Upper lobe of left lung (tissue), 6 donors: ENCODE data around the gene VPS37D. TPM values are rescaled to one million over a fixed set of nuclear protein-coding genes. Genes with fewer than 3 reads are reported as not detected.
"Not testable (repeated sequence)": the region's sequence is repeated elsewhere in the genome, so short reads cannot be mapped to it uniquely, and the experiment has no call there.

Experiments
- ATAC-seq, 2 donors: fragments of 200-7000 bp; cut with Tn5 transposase; one replicate each; pipeline ENCODE4 v1.9.1; 2022; ENCODE audit warnings: mild to moderate bottlenecking in 2 of 2, moderate library complexity in 2 of 2; ENCODE audit not compliant: low FRiP score in 2 of 2
- DNase-seq, 2 donors: peaks; one replicate each; pipeline ENCODE4 v3.0.0-alpha.2; 2019 to 2020
- H3K27ac ChIP-seq, 4 donors: fragments of 200-600 bp; sonication (generic); one replicate each; pipeline ENCODE4 v1.5.1; 2016 to 2019
- H3K27me3 ChIP-seq, 4 donors: fragments of 200-600 bp; sonication (generic); one replicate each; pipeline ENCODE4 v1.5.1; 2017 to 2019
- H3K36me3 ChIP-seq, 4 donors: fragments of 200-600 bp; sonication (generic); one replicate each; pipeline ENCODE4 v1.5.1; 2016 to 2019
- H3K4me1 ChIP-seq, 4 donors: fragments of 200-600 bp; sonication (generic); one replicate each; pipeline ENCODE4 v1.5.1; 2018 to 2019
- H3K4me3 ChIP-seq, 4 donors: fragments of 200-600 bp; sonication (generic); one replicate each; pipeline ENCODE4 v1.5.1; 2017 to 2019; ENCODE audit warnings: mild to moderate bottlenecking in 2 of 4, moderate library complexity in 1 of 4
- H3K9me3 ChIP-seq, 4 donors: fragments of 200-600 bp; sonication (generic); one replicate each; pipeline ENCODE4 v1.5.1; 2018 to 2019
- CTCF ChIP-seq, 6 experiments: fragments of 450-650 bp in 4 of 6; fragments of 200-600 bp in 2 of 6; sonication (generic) in 2 of 6; IDR thresholded peaks; one replicate each; pipeline ENCODE4 v1.5.1; 2016 to 2019; ENCODE audit warnings: antibody characterized with exemption in 6 of 6
- EP300 ChIP-seq, 4 donors: sonication (generic); formaldehyde crosslinking; IDR thresholded peaks; one replicate each; pipeline ENCODE4 v1.5.1; 2017; ENCODE audit warnings: antibody characterized with exemption in 4 of 4, control low read depth in 2 of 4
- POLR2A ChIP-seq, 4 donors: fragments of 450-650 bp; IDR thresholded peaks; one replicate each; pipeline ENCODE4 v1.5.1; 2016 to 2017; ENCODE audit warnings: antibody characterized with exemption in 4 of 4, mild to moderate bottlenecking in 2 of 4
- POLR2AphosphoS5 ChIP-seq, 2 donors: sonication (generic); formaldehyde crosslinking; IDR thresholded peaks; one replicate each; pipeline ENCODE4 v1.5.1; 2017; ENCODE audit warnings: antibody characterized with exemption in 2 of 2
- WGBS, 2 donors: methylation state at CpG; one replicate each; pipeline ENCODE4 v1.1.5; 2017 to 2018; 5-methylcytosine and 5-hydroxymethylcytosine counted together
- small RNA-seq, 4 donors: library from RNA; depleted of rRNA; stranded (forward); fragments of <200 nt; gene quantifications; one replicate each; pipeline ENCODE3, GENCODE V24; 2016
- total RNA-seq, 6 donors: library from RNA; depleted of rRNA in 4 of 6; stranded (reverse); fragments of >200 nt in 4 of 6; gene quantifications; one replicate each; pipeline versions ENCODE4 v1.1.0 to v1.2.1, GENCODE V29; 2016 to 2021
- donor health status: DM: no; HTN: no; CAD: no; lungs with moderate emphysema.
- donor health status: DM: no; HTN: yes; CAD: no; lungs with severe emphysema.

VPS37D gene
- total RNA-seq, 6 donors from 2014 or later, result 1.0 to 4.3 (median 1.5) TPM

GRCh38 chr7:73718438-73718881 is 50.8 kb downstream of the VPS37D start:
- Histone ChIP-seq H3K4me1 (peaks cover 22 to 36% (median 29%) of the 10 kb centered on the region in 4 donors), H3K36me3 (no peaks in the 10 kb centered on the region), H3K9me3 (no peaks in the 10 kb centered on the region), H3K4me3 (peak overlapping the region in 3 of 4 donors; percentile 87 to 97 (median 89)), H3K27ac (peak overlapping the region in 1 of 4 donors; percentile 77), H3K27me3 (no peaks in the 10 kb centered on the region)
- TF ChIP-seq EP300 (IDR thresholded peaks at IDR 0.05), result no peak
- no peak for TF ChIP-seq POLR2AphosphoS5 (IDR thresholded peaks at IDR 0.05)
- no peak for TF ChIP-seq CTCF (IDR thresholded peaks at IDR 0.05)
- TF ChIP-seq POLR2A (IDR thresholded peaks at IDR 0.05), result no peak
- DNase-seq, result no peak
- 53 to 54% methylated on average over 3 to 9 of the region's 9 CpGs for WGBS, 2 donors
- ATAC-seq, result no peak

DNA sequence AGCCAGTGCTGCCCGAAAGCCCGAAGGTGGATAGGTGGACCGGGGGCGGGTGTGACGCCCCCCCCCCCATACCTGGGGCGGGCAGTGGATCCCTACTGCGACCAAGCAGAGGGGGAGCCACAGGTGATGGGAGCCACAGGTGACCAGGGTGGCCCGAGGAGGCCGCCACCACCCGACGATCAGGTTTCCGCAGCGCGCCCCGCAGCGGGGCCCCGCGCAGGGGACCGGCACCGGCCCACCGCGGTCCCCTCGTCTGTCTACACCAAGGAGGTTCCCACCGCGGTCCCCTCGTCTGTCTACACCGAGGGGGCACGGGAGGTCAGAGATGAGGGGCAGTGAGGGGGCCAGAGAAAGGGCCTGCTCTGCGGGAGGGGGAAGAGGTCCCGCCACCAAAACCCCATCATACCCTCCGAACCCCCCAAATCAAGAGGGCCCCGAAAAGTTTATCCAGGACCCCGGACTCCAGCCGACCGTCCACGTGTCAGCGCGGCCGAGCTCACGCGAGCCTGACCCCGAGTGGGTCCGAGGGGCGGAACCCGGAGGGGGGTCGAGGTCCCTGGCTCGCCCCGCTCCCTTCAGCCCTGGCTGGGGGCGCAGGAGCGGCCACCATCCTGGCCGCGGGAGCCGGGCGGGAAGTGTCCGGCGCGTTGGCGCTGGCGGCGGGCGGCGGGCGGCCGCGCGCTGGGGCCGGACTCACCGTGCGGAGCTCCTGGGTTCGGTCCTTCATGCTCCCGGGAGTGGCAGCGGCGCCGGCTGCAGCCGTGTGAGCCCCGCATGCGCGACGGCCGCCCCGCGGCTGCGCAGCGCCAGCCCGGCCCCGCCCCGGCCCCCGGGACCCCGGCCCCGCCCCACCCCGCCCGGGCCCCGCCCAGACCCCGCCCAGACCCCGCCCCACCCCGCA is 51.5 kb downstream of the VPS37D start, which contains the start of gene STX1A:
Gene STX1A (minus strand): TSS at position 765 of the 901 bp plus-strand sequence. CDS start 38 bp downstream, at position 727.
- Histone ChIP-seq H3K27me3 (no peaks in the 10 kb centered on the region), H3K4me1 (peaks cover 22 to 36% (median 29%) of the 10 kb centered on the region in 4 donors), H3K27ac (peak within 1 kb of the TSS in 2 of 4 donors; percentile 7 to 77), H3K9me3 (no peaks in the 10 kb centered on the region), H3K4me3 (peak within 1 kb of the TSS; percentile 60 to 97 (median 88)), H3K36me3 (no peaks in the 10 kb centered on the region)
- ATAC-seq (peak; percentile 54 to 92), DNase-seq (peak; percentile 67 to 95)
- TF ChIP-seq POLR2A (IDR thresholded peaks at IDR 0.05) (peak in 2 of 4 donors; percentile 33 to 69), POLR2AphosphoS5 (IDR thresholded peaks at IDR 0.05) (no peak)
- WGBS, 2 donors, result 2 to 3% methylated on average over 23 to 39 of the region's 96 CpGs

GRCh38 chr7:73719806-73720169 is 52.2 kb downstream of the VPS37D start:
- Histone ChIP-seq H3K4me1 (peaks cover 22 to 36% (median 29%) of the 10 kb centered on the region in 4 donors), H3K9me3 (no peaks in the 10 kb centered on the region), H3K4me3 (peak overlapping the region; percentile 46 to 97 (median 88)), H3K36me3 (no peaks in the 10 kb centered on the region), H3K27ac (no peak overlapping the region), H3K27me3 (no peaks in the 10 kb centered on the region)
- DNase-seq, result no peak
- no peak for TF ChIP-seq POLR2A (IDR thresholded peaks at IDR 0.05)
- no peak for TF ChIP-seq EP300 (IDR thresholded peaks at IDR 0.05)
- TF ChIP-seq POLR2AphosphoS5 (IDR thresholded peaks at IDR 0.05), result no peak
- no peak for TF ChIP-seq CTCF (IDR thresholded peaks at IDR 0.05)
- no peak for ATAC-seq
- 14 to 23% methylated on average over 5 to 7 of the region's 16 CpGs for WGBS, 2 donors

DNA sequence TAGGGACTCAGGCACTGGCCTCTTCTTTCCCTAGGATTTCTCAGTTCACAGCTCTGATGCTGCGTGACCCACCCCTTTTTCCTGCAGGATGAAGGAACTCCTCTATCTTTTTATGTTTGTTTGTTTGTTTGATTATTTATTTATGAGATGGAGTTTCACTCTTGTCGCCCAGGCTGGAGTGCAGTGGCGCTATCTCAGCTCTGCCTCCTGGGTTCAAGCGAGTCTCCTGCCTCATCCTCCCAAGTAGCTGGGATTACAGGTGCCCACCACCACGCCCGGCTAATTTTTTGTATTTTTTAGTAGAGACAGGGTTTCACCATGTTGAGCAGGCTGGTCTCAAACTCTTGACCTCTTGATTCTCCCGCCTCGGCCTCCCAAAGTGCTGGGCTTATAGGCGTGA is 52.8 kb downstream of the VPS37D start:
- H3K27me3 ChIP-seq, H3K4me3 ChIP-seq, H3K36me3 ChIP-seq, H3K9me3 ChIP-seq, H3K27ac ChIP-seq, ATAC-seq, DNase-seq: not testable (repeated sequence)
- 91 to 97% methylated on average over 9 of the region's 9 CpGs for WGBS, 2 donors
- peaks cover 22 to 36% (median 29%) of the 10 kb centered on the region in 4 donors for H3K4me1 ChIP-seq

- no peak overlapping the region for H3K27ac ChIP-seq
- DNase-seq (peak in 1 of 2 donors; percentile 49), ATAC-seq (no peak)
- H3K4me3 ChIP-seq, result no peak overlapping the region
- TF ChIP-seq EP300 (IDR thresholded peaks at IDR 0.05) (no peak), CTCF (IDR thresholded peaks at IDR 0.05) (no peak), POLR2AphosphoS5 (IDR thresholded peaks at IDR 0.05) (no peak), POLR2A (IDR thresholded peaks at IDR 0.05) (no peak)
- 85% methylated on average over 2 of the region's 3 CpGs; no CpG with 5 or more reads in 1 of the 2 donors for WGBS, 2 donors
- peaks cover 22 to 36% (median 27%) of the 10 kb centered on the region in 4 donors for H3K4me1 ChIP-seq
- no peaks in the 10 kb centered on the region for H3K9me3 ChIP-seq
- H3K36me3 ChIP-seq, result no peaks in the 10 kb centered on the region
- H3K27me3 ChIP-seq, result no peaks in the 10 kb centered on the region
These were observed 53.8 kb downstream of the VPS37D start for GRCh38 chr7:73721377-73721817.

Small RNA genes within 50 kb of the gene (small RNA-seq; reads per million reads assigned to genes)
- 0 reads per million in 4 donors for gene MIR4284

Other genes starting within 250 kb of the VPS37D start
- gene FZD9, start 234.1 kb upstream of the VPS37D start, total RNA-seq, result 1 to 10 TPM in 1 of 6 donors, under 1 TPM in 4, not detected in 1; 0.30 to 1.2 (median 0.63) TPM
- gene BAZ1B, start 145.5 kb upstream of the VPS37D start, total RNA-seq, result 10 to 100 TPM; 45.8 to 71.4 (median 56.0) TPM
- gene BCL7B, start 110.1 kb upstream of the VPS37D start, total RNA-seq, result 10 to 100 TPM; 50.3 to 95.9 (median 62.5) TPM
- gene TBL2, start 89.3 kb upstream of the VPS37D start, total RNA-seq, result 10 to 100 TPM; 15.7 to 52.9 (median 30.7) TPM
- 10 to 100 TPM in 5 of 6 donors, 1 to 10 TPM in 1; 8.1 to 39.8 (median 14.4) TPM for gene MLXIPL, start 43.3 kb upstream of the VPS37D start, total RNA-seq
- 10 to 100 TPM in 4 of 6 donors, 1 to 10 TPM in 2; 6.9 to 13.1 (median 10.3) TPM for gene DNAJC30, start 15.6 kb downstream of the VPS37D start, total RNA-seq
- gene BUD23, start 15.8 kb downstream of the VPS37D start, total RNA-seq, result 10 to 100 TPM; 19.9 to 52.3 (median 48.8) TPM
- 10 to 100 TPM in 2 of 6 donors, 1 to 10 TPM in 4; 4.1 to 16.9 (median 5.9) TPM for gene STX1A, start 51.8 kb downstream of the VPS37D start, total RNA-seq
- 10 to 100 TPM; 13.6 to 35.3 (median 28.2) TPM for gene ABHD11, start 71.0 kb downstream of the VPS37D start, total RNA-seq
- gene CLDN3, start 102.4 kb downstream of the VPS37D start, total RNA-seq, result 10 to 100 TPM; 21.9 to 95.0 (median 43.9) TPM
- gene CLDN4, start 163.2 kb downstream of the VPS37D start, total RNA-seq, result 100 to 1,000 TPM in 5 of 6 donors, 10 to 100 TPM in 1; 88.0 to 231 (median 169) TPM
- gene METTL27, start 174.7 kb downstream of the VPS37D start, total RNA-seq, result 10 to 100 TPM in 2 of 6 donors, 1 to 10 TPM in 4; 3.0 to 23.0 (median 7.2) TPM
- not detected for gene TMEM270, start 193.3 kb downstream of the VPS37D start, total RNA-seq